Tibial artery (tissue), 4 donors: Measurements from ENCODE around the gene CDH22.

ENCODE experiments used
- DNase-seq, 2 donors: peaks; one replicate each; pipeline ENCODE4 v3.0.0-alpha.2; 2019
- H3K27ac ChIP-seq, 2 donors: fragments of 200-600 bp; sonication (generic) in 1 of 2; 1 replicate in 1 of 2; 2 replicates in 1 of 2; pipeline ENCODE4 v1.5.1; 2018 to 2019; ENCODE audit warnings: mild to moderate bottlenecking in 1 of 2
- H3K27me3 ChIP-seq, 2 donors: fragments of 200-600 bp; sonication (generic) in 1 of 2; one replicate each; pipeline versions ENCODE4 v1.5.1 to v1.6.0; 2016 to 2019
- H3K36me3 ChIP-seq, 3 donors: fragments of 200-600 bp; sonication (generic) in 2 of 3; one replicate each; pipeline ENCODE4 v1.5.1; 2016 to 2019; ENCODE audit warnings: mild to moderate bottlenecking in 2 of 3
- H3K4me1 ChIP-seq, 4 donors: fragments of 200-600 bp; sonication (generic) in 2 of 4; 1 replicate in 3 of 4; 2 replicates in 1 of 4; pipeline ENCODE4 v1.5.1; 2016 to 2019
- H3K4me3 ChIP-seq, 2 donors: fragments of 200-600 bp; sonication (generic) in 1 of 2; 1 replicate in 1 of 2; 2 replicates in 1 of 2; pipeline ENCODE4 v1.5.1; 2018 to 2019; ENCODE audit warnings: mild to moderate bottlenecking in 2 of 2
- H3K9me3 ChIP-seq, 3 donors: fragments of 200-600 bp; sonication (generic) in 1 of 3; one replicate each; pipeline ENCODE4 v1.5.1; 2016 to 2019
- intact Hi-C: fragments of 100-400 bp; cut with DNase I; formaldehyde crosslinking; loops from one replicate; pipeline ENCODE4 v1.15.0; 2023; ENCODE audit warnings: low total_unique reads
- TF ChIP-seq, protein P1 (sequence below), 2 experiments: fragments of 200-600 bp in 1 of 2; fragments of 450-650 bp in 1 of 2; IDR thresholded peaks; one replicate each; pipeline ENCODE4 v1.5.1; 2017 to 2019; ENCODE audit warnings: antibody characterized with exemption in 2 of 2, mild to moderate bottlenecking in 1 of 2, moderate library complexity in 1 of 2

CDH22 gene

DNA sequence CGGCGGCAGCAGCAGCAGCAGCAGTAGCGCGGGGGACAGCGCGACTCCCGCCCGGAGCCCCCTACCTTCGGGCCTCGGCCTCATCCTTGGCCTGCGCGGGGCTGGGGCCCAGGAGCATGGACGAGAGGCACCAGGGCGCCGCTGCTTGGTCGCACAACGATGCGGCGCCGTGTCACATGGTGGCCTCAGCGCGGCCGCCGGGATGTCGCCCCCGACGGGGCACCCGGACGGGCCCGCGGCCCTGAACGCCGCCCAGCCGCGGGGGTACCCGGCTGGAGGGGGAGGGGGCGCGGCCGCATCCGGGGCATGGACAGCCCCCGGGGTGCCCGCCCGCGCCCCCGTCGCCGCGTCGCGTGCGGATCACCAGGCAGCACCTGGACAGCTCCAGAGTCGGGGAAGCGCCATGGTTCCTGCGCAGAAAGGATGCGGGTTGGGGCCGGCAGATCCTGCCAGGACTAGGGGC, 57.1 kb downstream of the CDH22 start:
- peaks cover 0 to 83% of the 10 kb centered on the region in 2 donors for H3K27me3 ChIP-seq
- intact Hi-C loops: no loop called here

DNA sequence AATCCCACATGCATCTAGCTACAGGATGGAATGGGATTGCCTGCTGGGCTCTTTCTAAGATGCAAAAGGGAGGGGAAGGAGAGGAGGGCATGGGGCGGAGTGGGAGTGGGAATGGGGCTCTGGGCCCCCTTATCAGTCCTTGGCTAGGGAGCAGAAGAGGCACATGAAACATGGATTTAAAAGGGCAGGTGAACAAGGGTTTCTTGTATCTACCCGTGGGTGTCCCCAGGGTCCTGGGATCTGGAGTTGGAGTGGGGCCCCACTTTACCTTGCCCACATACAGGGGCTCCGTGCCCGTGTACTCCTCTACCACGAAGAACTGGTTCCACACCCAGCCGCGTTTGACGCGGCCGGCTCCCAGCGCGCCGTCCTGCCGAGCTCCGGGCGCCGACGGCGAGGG, 57.5 kb downstream of the CDH22 start:
- intact Hi-C loops: no loop called here
- Histone ChIP-seq H3K4me1 (no peaks in the 10 kb centered on the region), H3K27me3 (peaks cover 0 to 83% of the 10 kb centered on the region in 2 donors), H3K4me3 (no peak overlapping the region), H3K27ac (no peak overlapping the region), H3K9me3 (no peaks in the 10 kb centered on the region), H3K36me3 (no peaks in the 10 kb centered on the region)
- DNase-seq: no peak
- TF ChIP-seq, protein P1, sequence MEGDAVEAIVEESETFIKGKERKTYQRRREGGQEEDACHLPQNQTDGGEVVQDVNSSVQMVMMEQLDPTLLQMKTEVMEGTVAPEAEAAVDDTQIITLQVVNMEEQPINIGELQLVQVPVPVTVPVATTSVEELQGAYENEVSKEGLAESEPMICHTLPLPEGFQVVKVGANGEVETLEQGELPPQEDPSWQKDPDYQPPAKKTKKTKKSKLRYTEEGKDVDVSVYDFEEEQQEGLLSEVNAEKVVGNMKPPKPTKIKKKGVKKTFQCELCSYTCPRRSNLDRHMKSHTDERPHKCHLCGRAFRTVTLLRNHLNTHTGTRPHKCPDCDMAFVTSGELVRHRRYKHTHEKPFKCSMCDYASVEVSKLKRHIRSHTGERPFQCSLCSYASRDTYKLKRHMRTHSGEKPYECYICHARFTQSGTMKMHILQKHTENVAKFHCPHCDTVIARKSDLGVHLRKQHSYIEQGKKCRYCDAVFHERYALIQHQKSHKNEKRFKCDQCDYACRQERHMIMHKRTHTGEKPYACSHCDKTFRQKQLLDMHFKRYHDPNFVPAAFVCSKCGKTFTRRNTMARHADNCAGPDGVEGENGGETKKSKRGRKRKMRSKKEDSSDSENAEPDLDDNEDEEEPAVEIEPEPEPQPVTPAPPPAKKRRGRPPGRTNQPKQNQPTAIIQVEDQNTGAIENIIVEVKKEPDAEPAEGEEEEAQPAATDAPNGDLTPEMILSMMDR (IDR thresholded peaks at IDR 0.05): no peak

More for the DNA sequence above, 57.1 kb downstream of the CDH22 start:
- Histone ChIP-seq H3K27ac (no peak overlapping the region), H3K36me3 (no peaks in the 10 kb centered on the region), H3K9me3 (no peaks in the 10 kb centered on the region), H3K4me1 (no peaks in the 10 kb centered on the region), H3K4me3 (no peak overlapping the region)
- no peak for DNase-seq
- TF ChIP-seq, protein P1 (IDR thresholded peaks at IDR 0.05): no peak

DNA sequence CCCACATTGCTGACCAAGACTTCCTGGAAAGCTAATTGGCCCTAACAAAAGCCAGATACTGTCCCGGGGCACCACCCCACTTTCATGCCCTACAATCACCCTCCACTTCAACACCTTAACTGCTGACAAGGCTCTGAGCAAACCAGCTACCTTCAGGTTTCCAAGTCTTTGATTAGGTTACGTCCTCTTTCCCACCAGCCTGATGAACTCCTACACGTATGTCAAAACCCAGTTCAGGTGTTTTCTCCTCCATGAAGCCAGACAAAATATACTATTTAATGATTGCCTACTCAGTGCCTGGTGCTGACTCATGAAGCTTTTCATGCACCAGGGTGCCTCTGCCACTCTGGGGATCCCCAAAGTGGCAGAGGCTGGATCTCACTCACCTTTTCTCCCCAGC, 58.6 kb downstream of the CDH22 start:
- intact Hi-C loops: no loop called here
- peaks cover 0 to 85% of the 10 kb centered on the region in 2 donors for H3K27me3 ChIP-seq

DNA sequence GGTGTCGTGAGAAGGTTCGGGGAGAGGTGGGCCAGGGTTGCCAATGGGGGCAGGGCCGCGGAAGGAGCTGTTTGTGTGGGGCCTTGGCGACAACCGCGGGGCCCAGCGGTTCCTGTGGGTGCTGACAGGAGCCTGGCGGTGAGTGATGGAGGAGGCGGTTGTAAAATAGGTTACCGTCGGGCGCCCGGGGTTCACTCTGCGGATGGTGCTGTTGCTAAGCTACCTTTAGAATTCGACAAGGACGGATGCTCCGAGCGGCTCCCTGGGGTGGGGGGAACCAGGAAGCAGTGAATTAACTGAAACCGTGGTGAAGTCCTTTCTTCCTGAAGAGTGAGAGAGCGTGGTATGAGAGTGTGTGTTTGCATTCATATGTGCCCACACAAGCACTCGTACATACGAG, 61.7 kb downstream of the CDH22 start:
- H3K9me3 ChIP-seq: no peaks in the 10 kb centered on the region
- H3K4me3 ChIP-seq: no peak overlapping the region
- TF ChIP-seq, protein P1 (IDR thresholded peaks at IDR 0.05): no peak
- H3K4me1 ChIP-seq: no peaks in the 10 kb centered on the region
- no peak overlapping the region for H3K27ac ChIP-seq
- intact Hi-C loops: no loop called here
- no peak for DNase-seq
- peaks cover 0 to 90% of the 10 kb centered on the region in 2 donors for H3K27me3 ChIP-seq
- H3K36me3 ChIP-seq: no peaks in the 10 kb centered on the region

More for the DNA sequence above, 58.6 kb downstream of the CDH22 start:
- no peak overlapping the region for H3K4me3 ChIP-seq
- H3K9me3 ChIP-seq: no peaks in the 10 kb centered on the region
- TF ChIP-seq, protein P1 (IDR thresholded peaks at IDR 0.05): no peak
- no peaks in the 10 kb centered on the region for H3K4me1 ChIP-seq
- no peak overlapping the region for H3K27ac ChIP-seq
- no peaks in the 10 kb centered on the region for H3K36me3 ChIP-seq
- no peak for DNase-seq

DNA sequence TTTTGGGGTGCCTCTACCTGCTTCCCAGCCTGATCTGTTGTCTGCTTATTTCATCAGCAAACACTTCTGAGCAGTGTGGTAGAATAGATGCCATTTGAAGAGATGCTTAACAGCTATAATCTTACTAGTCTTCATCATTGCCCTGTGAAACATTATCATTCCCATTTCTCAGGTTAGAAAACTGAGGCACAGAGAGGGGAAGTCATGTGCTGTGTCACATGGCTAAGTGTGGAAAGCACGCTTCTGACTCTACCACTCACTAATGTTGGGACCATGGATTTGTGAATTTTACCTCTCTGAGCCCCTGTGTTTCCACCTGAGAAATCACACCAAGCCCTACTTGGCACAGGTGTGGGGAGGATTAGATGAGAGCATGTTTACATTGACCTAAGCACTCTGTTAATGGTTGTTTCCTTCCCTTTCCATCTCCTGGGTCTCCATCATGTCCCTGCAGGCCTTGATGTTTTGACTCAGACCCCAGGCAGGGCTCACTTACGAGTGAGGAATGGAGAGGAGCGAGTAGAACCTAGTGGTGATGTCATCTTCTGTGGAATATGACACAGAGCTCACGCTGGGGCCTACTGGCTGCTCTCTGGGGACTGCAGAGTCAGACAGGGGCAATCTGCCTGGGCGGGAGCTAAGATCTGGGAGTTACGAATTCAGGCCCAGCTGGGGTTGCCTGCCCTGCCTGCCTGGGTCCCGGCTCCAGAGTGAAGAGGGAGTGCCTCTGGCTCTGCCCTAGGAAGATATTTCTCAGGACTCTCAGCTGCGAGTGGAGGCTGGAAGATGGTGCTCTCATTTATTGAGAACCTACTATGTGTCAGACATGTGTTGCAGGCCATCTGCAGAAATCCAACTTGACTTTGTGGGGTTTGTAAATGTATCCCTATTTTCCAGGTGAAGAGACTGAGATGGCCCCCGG, 64.3 kb downstream of the CDH22 start:
- no peak overlapping the region for H3K27ac ChIP-seq
- H3K4me1 ChIP-seq: no peaks in the 10 kb centered on the region

More for the DNA sequence above, 64.3 kb downstream of the CDH22 start:
- intact Hi-C loops: no loop called here
- Histone ChIP-seq H3K9me3 (no peaks in the 10 kb centered on the region), H3K27me3 (peaks cover 0 to 87% of the 10 kb centered on the region in 2 donors), H3K36me3 (no peaks in the 10 kb centered on the region), H3K4me3 (no peak overlapping the region)
- TF ChIP-seq, protein P1 (IDR thresholded peaks at IDR 0.05): no peak
- DNase-seq: no peak
